Mucosa of descending colon (tissue), 3 donors: Measurements from ENCODE around the gene CDKAL1. TPM values are rescaled to one million over a fixed set of nuclear protein-coding genes. Genes with fewer than 3 reads are reported as not detected.

ENCODE experiments used
- ATAC-seq: fragments of 200-7000 bp; cut with Tn5 transposase; one replicate; pipeline ENCODE4 v1.9.1; 2020; ENCODE audit warnings: mild to moderate bottlenecking, moderate library complexity
- DNase-seq, 3 donors: peaks; one replicate each; pipeline ENCODE4 v3.0.0-alpha.2; 2020
- H3K36me3 ChIP-seq: fragments of 200-600 bp; one replicate; pipeline ENCODE4 v1.8.0; 2021; ENCODE audit warnings: low read depth, mild to moderate bottlenecking
- H3K4me1 ChIP-seq: fragments of 200-600 bp; one replicate; pipeline ENCODE4 v1.8.0; 2021; ENCODE audit warnings: low read depth, mild to moderate bottlenecking
- H3K4me3 ChIP-seq: fragments of 200-600 bp; one replicate; pipeline ENCODE4 v1.8.0; 2021; ENCODE audit warnings: mild to moderate bottlenecking
- H3K9me3 ChIP-seq: fragments of 200-600 bp; one replicate; pipeline ENCODE4 v1.8.0; 2021; ENCODE audit warnings: mild to moderate bottlenecking
- CTCF ChIP-seq: fragments of 200-600 bp; IDR thresholded peaks from one replicate; pipeline ENCODE4 v1.8.0; 2022; ENCODE audit warnings: antibody characterized with exemption, mild to moderate bottlenecking
- intact Hi-C, 2 donors: fragments of 100-400 bp; cut with DNase I in 1 of 2; cut with micrococcal nuclease in 1 of 2; formaldehyde crosslinking; loops; one replicate each; pipeline versions ENCODE4 v1.11.0 to v1.11.1; 2022; cut with DNase I, micrococcal nuclease
- total RNA-seq, 3 donors: library from RNA; stranded (reverse); fragmentation: NEBNext Ultra II Directional in 2 of 3; extraction: Animal tissue kit (Norgen Biotek cat#: 25700) in 2 of 3; gene quantifications; one replicate each; pipeline versions ENCODE4 v1.2.1 to v1.2.4, GENCODE V29; 2021 to 2023
- donor health status: DM: no; HTN: no; CAD: no; lungs with moderate emphysema.
- donor health status: DM: no; HTN: no; CAD: no.
- donor health status: DM: no; HTN: yes; CAD: no.

Gene CDKAL1
- total RNA-seq, 3 donors from 2014 or later = 13.4 to 15.5 (median 15.3) TPM

DNA sequence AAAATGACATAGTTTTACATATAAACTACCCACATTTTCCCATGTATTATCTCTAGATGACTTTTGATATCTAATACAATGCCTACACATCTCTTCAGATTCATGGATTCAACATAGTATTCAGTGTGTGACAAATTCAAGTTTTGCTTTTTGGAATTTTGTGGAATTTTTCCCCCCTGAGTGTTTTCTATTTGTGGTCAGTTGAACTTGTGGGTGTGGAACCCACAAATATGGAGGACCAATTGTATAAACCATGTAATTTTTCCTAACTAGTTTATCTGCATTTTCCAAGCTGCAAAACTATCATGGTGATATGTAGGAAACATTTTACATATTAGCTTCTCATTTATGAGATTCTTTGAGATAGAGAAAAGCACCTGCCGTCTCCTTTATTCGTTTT lies 685.0 kb downstream of the CDKAL1 start:
- H3K4me1 ChIP-seq = no peaks in the 10 kb centered on the region
- intact Hi-C loops = no loop called here
- no peak overlapping the region for H3K4me3 ChIP-seq
- no peak for DNase-seq
- no peak for ATAC-seq
- no peaks in the 10 kb centered on the region for H3K36me3 ChIP-seq
- no peak for TF ChIP-seq CTCF
- no peaks in the 10 kb centered on the region for H3K9me3 ChIP-seq

GRCh38 chr6:21219856-21220255 lies 685.6 kb downstream of the CDKAL1 start:
- ATAC-seq = no peak
- Histone ChIP-seq H3K4me3 (no peak overlapping the region), H3K9me3 (no peaks in the 10 kb centered on the region), H3K4me1 (no peaks in the 10 kb centered on the region), H3K36me3 (no peaks in the 10 kb centered on the region)
- no peak for TF ChIP-seq CTCF
- no peak for DNase-seq
- intact Hi-C loops = no loop called here

- Histone ChIP-seq H3K4me3 (no peak overlapping the region), H3K36me3 (no peaks in the 10 kb centered on the region), H3K4me1 (no peaks in the 10 kb centered on the region), H3K9me3 (no peaks in the 10 kb centered on the region)
- ATAC-seq (no peak), DNase-seq (no peak)
- intact Hi-C loops = no loop called here
- no peak for TF ChIP-seq CTCF
These were observed 686.2 kb downstream of the CDKAL1 start for GRCh38 chr6:21220271-21220987.

DNA sequence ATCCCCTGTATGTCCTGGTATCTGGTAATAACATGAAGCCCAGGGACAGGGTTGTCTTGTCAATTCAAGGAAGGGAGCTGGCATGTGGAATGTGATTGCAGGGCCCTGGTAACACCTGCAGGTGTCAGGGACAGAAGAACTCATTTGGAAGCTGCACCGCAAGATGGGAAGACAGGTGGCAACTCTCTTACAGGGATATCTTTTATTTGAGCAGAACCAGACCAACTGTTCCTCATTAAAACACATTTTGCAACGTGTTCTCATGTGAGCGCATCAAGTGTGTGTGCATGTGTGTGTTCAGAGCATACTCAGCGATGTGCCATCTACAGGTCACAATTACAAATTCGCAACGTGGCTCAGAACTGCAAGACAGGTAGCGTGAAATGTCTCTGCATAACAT lies 688.4 kb downstream of the CDKAL1 start:
- H3K4me3 ChIP-seq = no peak overlapping the region
- no peaks in the 10 kb centered on the region for H3K36me3 ChIP-seq
- intact Hi-C loops = no loop called here
- ATAC-seq (no peak), DNase-seq (no peak)
- H3K9me3 ChIP-seq = no peaks in the 10 kb centered on the region
- no peak for TF ChIP-seq CTCF
- H3K4me1 ChIP-seq = no peaks in the 10 kb centered on the region

DNA sequence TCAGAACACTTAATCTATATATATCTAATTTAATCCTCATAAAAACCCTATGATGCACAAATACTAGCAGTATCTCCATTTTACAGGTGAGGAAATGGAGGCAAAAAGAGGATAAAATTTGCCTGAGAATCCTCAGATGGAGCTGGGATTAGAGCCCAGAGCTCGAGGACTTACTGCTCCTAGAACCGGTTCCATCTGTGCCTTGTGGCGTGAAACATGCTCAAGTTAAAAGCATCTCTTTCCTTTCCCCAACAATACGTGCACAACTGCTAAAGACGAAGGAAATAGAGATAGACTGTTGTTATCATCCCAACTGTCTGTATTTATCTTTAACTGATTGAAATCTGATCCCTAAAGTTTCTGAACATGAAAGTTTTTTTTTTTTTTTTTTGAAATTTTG lies 691.7 kb downstream of the CDKAL1 start:
- Histone ChIP-seq H3K36me3 (no peaks in the 10 kb centered on the region), H3K4me3 (no peak overlapping the region), H3K9me3 (no peaks in the 10 kb centered on the region), H3K4me1 (no peaks in the 10 kb centered on the region)
- no peak for DNase-seq
- TF ChIP-seq CTCF = no peak
- ATAC-seq = no peak
- intact Hi-C loops = no loop called here

DNA sequence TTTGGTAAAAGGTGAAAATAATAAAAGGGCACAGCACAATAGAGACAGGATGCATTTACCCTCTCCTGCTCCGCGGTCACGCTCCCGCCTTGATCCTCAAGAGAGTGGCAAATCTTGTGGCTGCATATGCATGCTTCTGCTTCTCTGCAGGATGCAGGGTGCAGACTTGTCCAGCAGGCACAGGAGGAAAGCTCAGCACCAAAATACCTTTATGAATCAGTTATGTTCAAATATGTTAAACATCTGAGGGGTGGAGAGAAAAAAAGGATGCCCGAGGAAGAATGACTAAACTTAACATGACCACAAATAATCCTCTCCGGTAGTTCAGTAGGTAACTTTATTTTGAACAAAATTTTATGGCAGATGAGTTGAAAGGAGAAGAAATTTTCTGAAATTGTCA lies 693.2 kb downstream of the CDKAL1 start:
- intact Hi-C loops = no loop called here
- no peak for ATAC-seq
- no peaks in the 10 kb centered on the region for H3K9me3 ChIP-seq
- TF ChIP-seq CTCF = no peak
- no peak for DNase-seq
- H3K36me3 ChIP-seq = no peaks in the 10 kb centered on the region
- no peak overlapping the region for H3K4me3 ChIP-seq
- no peaks in the 10 kb centered on the region for H3K4me1 ChIP-seq
